Activated naive CD4-positive, alpha-beta T cell treated with Interleukin-2 at 50 U/mL for 16 hours (primary cell): Measurements from ENCODE around the gene SLX9.
A peak's percentile ranks its signal among the peaks of the same experiment; 100 is the strongest.

ENCODE experiments used
- DNase-seq: peaks from one replicate; pipeline ENCODE4 v3.0.0-alpha.2; 2020

Gene SLX9

GRCh38 chr21:44949161-44949778 is 9.4 kb downstream of the SLX9 start:
- DNase-seq: no peak

GRCh38 chr21:44949779-44950198 is 10.0 kb downstream of the SLX9 start:
- DNase-seq: peak; percentile 82

- no peak for DNase-seq
These were observed 10.5 kb downstream of the SLX9 start for GRCh38 chr21:44950351-44950750.

- no peak for DNase-seq
These were observed 11.5 kb downstream of the SLX9 start for GRCh38 chr21:44951186-44951915.

GRCh38 chr21:44952116-44952928 is 12.5 kb downstream of the SLX9 start:
- DNase-seq: no peak

- DNase-seq: no peak
These were observed 13.2 kb downstream of the SLX9 start for GRCh38 chr21:44952929-44953627.

- DNase-seq: no peak
These were observed 13.8 kb downstream of the SLX9 start for GRCh38 chr21:44953628-44954021.

- DNase-seq: no peak
These were observed 14.5 kb downstream of the SLX9 start for GRCh38 chr21:44954281-44954771.

- DNase-seq: no peak
These were observed 15.4 kb downstream of the SLX9 start for GRCh38 chr21:44955141-44955797.

GRCh38 chr21:44955798-44956175 is 16.0 kb downstream of the SLX9 start:
- DNase-seq: no peak

- DNase-seq: no peak
These were observed 16.7 kb downstream of the SLX9 start for GRCh38 chr21:44956356-44957046.

GRCh38 chr21:44957047-44957831 is 17.4 kb downstream of the SLX9 start:
- DNase-seq: no peak

GRCh38 chr21:44957901-44958451 is 18.1 kb downstream of the SLX9 start:
- no peak for DNase-seq

GRCh38 chr21:44958471-44959191 is 18.8 kb downstream of the SLX9 start:
- DNase-seq: no peak

GRCh38 chr21:44959376-44960091 is 19.7 kb downstream of the SLX9 start:
- no peak for DNase-seq

- no peak for DNase-seq
These were observed 20.6 kb downstream of the SLX9 start for GRCh38 chr21:44960141-44961092.

GRCh38 chr21:44962403-44962966 is 22.7 kb downstream of the SLX9 start:
- DNase-seq: no peak

GRCh38 chr21:44964381-44964780 is 24.6 kb downstream of the SLX9 start:
- DNase-seq: no peak
